Measurements from ENCODE around the gene APOL4.

DNA sequence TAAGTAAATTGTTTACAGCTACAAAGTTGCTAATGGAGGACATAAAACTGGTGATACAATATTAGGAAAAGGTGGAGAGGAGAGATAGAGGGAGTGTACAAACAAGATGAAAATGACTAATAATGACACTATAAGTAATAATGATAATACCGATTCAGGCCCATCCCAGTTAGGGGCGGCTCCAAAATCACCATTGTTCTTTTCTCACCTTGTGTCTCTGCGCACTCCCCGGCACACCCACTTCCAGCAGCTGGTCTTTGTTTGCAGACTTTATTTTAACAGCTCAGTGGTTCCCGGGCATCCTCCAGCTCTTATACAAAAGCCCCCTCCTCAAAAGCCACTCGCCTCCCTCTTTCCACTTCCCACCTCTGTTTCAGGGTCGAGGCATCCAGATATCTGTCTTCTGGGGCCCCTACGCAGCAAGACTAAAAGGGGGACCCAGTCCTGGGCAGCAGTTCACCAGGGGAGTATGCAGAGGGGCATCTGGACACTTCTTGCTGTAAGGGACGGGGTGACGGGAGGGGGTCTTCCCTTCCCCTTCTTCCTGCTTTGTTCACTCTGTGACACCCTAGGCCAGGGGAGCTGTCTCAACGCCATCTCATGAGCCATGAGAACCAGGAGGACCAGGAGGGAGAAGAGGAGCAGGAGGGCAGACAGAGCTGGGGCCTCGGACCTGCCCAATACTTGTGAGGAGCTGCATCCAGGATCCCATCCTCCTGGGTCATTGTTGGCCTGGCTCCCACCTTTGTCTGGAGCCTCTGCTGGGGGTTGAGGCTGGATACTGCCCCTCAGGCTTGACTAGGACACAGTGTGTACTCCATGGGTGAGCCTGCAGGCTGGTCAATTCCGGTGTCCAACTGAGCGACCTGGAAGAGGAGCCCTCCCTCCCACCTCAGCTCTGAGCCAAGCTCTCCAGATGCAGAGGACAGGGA lies 35.0 kb upstream of the APOL4 start:
- TF ChIP-seq CTCF (IDR thresholded peaks at IDR 0.05) (no peak), POLR2A (IDR thresholded peaks at IDR 0.05) (no peak)
